Stimulated activated CD4-positive, alpha-beta T cell treated with anti-CD3 and anti-CD28 coated beads, Interleukin-12 subunit alpha, Interleukin-12 subunit beta, amount 100 ng/mL, for 24 hours (primary cell): ENCODE data around the gene PLCB1.

ENCODE experiments used
- DNase-seq, 2 experiments: peaks; one replicate each; pipeline ENCODE4 v3.0.0-alpha.2; 2020; ENCODE audit warnings: low read depth in 2 of 2

Gene PLCB1

DNA sequence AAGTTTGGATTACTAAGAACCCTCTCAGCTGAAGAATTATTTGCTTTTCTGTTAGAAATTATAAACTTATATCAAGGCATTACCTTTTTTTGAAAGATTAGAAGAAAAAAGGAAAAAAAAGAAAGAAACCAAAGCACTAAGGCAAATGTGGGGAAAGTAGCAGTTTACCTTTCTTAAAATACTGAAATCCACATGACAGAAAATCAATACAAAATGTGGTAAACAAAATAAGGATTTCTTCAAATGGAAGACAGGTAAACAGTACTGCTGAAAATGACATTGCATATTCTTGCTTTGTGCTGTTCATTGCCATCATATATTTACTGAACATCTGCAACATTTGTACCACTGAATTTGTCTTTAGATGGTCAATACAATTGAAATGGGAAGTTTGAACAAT, 525.6 kb downstream of the PLCB1 start:
- DNase-seq: no peak

DNA sequence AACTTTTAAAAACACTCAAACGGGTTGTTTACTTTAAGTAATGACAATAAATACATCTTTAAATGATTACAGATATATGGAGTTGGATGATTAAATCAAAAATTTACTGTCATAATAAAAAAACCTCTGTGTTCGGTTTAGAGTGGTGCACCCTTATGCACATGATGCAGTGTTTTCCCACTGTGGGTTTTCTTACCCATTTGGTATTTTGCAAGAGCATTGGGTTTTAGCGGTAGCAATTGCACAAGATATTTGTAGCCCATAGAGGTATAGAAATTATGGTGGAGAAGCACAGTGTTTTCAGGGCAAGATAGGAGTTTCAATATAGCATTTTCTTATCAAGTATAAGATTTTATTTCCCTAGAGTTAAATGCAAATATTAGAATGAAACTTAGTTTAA, 526.0 kb downstream of the PLCB1 start:
- DNase-seq: no peak

DNA sequence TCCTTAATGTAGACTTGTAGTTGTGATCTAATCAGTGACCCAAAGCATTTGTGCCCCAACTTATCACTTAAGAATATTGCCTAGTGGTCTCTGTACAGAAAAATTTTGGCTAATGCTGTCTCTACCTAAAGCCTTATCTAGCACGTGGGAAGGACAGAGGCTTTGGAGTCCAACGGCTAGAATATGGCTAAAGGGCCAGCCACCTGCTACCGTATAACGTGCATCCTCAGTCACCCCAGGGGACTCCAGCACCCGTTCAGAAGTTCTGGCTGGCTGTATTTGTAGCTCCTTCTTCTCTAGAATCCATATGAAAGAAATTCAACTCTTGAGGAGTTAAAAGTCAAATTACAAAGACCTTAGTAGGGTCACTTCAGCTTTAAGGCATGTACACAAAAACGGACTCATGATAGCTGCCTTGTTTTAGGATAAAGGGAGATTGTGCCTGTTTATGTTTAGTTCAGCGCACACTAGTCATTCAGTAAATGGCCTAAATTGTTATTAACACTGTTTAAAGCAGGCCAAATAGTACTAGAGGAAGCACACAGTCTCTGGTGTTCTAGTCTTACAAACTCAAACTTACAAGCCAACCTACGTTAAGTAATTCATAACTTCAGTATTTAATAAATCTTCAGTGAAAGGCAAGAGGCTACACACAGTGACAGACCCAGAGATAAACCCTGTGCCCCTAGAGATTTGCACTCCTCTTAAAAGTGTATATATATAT, 529.3 kb downstream of the PLCB1 start:
- DNase-seq: no peak

DNA sequence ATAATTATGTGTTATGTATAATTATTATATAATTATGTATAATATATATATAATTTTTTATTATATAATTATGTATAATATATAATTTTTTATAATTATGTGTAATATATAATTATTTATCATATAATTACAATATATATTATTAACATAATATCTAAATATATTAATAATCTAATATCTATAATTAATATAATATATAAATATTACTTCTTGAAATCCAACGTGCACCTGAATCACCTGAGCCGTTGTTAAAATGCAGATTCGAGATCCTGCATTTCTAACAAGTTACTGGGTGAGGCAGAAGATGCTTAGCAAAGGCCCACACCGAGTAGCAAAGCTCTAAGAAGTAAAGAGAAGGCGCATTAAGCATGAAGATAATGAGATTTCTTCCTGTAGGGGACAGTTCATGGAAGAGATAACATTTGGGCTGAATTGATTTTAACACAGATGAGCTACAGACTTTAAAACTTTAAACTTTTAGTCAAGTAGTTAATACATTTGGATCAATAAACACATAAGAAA, 530.4 kb downstream of the PLCB1 start:
- DNase-seq: no peak

DNA sequence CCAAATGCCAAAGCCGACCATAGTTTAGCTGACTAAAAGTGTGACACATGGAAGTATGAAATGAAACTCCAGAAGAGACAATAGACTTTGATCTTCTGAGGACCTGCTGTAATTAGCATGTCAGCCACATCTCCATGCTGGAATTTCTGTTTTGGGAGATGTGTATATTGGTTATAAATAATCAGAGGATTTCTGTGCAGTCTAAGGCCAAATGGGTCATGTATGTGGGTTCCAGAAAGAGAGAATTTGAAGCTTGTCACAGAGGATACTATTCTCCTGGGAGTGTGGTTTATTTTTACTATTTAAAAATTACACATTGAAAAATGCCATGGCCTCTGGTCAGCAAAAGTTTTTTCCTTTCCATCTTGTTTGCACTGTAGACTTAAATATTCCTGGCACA, 531.4 kb downstream of the PLCB1 start:
- DNase-seq: no peak

DNA sequence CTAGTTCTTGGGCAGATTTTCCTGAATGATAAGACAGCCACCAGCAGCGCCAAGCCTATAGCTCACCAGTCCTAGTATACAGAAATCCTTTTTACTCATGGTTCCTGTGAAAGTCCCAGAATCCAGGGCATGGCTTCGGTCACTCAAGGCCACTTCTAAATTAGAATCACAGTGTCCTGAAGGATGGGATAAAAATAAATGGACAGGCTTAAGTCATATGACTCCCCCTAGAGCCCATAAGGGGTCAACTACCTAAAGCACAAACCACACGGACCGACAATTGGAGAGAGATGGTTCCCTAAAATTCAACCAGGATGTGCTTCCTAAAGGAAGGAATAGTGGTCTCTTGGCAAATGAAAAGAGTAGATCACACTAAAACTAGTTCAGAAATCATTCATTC, 532.7 kb downstream of the PLCB1 start:
- no peak for DNase-seq

DNA sequence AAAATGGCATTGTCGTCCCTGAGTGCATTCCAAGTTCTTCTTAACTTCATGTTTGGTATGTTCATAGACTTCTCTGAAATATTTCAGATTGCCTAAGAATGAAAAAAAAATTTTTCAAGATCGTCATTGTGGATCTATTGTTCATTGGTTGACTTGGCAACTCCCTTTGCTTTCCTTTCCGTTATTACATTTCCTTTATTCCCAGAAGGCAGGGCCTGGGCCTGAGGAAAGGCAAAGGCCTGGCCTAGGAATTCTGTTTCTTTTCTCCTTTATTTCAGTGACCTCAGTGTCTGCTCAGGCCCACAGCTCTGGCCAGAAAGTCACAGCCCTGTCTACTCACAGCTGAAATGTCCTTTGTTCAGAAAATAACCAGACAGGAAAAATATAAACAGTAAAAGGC, 535.2 kb downstream of the PLCB1 start:
- DNase-seq: no peak

DNA sequence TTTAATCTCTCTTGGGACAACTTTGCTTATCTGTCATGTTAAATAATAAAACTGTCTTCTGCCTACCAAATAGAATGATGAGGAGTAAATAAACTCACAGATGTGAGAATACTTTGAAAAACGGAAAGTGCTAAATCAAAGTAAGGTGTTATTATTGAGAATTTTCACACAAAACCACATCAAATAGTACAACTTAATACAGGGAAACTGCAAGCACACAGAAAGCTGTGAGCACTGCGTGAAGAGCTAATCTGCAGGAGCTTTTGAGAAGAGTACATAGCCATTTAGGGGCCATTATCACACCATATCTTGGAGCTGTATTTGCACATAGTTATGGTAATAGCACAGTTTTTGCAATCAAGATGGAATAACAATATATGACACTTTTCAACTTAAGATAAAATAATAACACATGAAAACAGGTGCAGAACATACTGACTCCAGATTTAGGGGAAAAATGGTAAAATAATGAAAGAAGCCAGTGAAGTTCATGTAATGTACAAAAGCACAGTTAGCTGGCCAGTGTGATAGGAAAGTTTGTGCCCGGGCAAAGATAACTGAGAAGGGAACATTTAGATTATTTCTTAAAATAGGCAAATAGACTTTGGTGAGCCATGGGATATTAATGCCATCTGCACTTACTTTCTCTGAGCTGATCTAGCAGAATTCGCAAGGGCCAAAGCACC, 538.3 kb downstream of the PLCB1 start:
- no peak for DNase-seq

DNA sequence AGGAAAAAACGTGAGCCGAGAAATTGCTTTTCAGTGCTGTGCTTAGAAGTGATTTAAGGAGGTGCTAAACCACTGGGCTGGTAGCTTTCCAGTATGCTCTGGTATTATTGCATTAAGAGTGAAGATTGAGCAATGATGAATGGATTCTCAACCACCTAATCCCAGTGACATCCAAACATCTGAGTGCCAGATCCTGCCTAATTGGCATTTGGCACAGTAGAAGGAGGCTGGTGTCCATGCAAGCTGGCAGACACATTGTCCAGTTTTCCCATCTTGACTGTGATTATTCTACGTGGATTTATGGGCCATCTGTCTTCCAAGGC, 538.8 kb downstream of the PLCB1 start:
- no peak for DNase-seq

DNA sequence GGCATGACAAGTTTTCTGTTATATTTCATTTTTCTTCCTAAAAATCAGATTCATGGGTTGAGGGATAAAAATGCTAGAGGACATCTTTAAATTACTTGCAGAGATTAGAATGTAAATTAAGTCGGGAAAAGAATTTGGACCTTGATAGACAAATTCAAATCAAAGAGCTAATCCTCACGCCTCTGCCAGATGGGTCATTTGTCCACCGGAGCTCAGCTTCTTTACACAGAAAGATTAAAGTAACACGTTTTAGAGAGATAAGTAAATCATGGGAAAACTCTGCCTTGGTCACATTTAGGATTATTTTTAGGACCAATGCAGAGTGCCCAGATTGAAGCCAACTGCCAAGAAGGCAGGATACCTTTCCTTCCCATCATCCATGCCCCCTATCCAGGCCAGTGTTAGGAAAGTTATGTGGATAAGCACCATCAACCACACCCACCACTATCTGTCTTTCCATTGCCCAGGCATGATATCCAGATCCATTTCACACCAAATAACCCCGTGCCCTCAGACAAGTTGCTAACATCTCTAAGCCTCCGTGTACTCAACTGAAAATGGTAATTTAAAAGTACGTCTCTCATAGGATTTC, 539.4 kb downstream of the PLCB1 start:
- no peak for DNase-seq

DNA sequence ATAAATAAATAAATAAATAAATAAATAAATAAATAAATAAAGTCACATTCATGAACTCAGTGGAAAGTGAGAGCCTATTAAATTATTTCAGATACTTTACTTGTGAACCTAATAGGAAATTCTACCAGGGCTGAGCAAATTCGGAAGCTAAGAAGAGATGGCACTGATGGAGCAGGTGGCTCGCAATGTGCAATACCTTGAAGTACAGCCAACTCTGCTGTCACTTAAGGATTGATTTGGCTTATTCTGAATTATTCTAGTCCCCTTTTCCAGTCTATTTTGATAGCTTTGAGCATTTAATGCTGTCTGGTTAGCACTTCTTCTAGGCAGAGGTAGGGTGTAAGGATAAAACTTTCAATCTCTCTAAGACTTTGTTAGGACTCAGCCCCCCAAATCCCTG, 541.0 kb downstream of the PLCB1 start:
- no peak for DNase-seq

DNA sequence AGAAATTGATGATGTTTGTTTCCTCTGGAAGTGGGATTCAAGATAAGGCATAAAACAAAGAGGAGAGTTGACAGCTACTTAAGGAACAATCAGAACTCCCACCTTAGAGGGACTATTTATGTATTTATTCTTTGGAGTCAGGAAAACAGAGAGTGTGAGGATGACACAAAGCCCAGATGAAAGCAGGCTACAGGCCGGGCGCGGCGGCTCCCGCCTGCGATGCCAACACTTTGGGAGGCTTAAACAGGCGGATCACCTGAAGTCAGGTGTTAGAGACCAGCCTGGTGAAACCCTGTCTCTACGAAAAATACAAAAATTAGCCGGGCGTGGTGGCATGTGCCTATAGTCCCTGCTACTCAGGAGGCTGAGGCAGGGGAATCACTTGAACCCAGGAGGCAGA, 543.8 kb downstream of the PLCB1 start:
- DNase-seq: no peak

DNA sequence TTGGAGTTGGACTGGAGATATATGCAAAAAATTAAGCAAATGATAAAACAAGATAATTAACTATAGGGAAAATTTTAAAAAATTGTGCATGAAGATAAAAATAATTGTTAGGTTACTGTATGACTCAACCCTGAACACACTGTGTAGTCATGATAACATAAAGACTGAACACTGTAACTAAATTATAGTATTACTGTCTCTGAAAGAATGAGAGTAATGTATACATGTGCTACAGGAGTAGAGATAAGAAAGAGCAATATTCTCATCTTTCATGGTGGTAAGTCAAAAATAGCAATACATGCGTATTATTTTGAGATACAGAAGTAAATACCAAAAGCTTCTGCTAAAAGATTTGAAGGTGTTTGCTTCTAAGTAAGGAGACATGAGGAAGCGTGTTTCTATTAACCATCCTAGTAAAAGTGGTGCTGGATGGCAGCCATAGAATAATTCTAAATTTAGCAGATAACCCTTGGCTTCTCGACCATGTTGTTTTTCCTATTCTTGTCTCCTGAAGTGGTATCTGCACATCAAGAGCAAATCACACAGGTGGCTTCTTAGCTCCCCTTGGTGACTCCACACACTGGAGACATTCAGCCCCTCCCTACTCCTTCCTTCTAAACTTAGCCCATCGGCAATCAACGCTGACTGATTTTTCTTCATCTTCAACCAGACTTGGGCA, 546.2 kb downstream of the PLCB1 start:
- DNase-seq: no peak

DNA sequence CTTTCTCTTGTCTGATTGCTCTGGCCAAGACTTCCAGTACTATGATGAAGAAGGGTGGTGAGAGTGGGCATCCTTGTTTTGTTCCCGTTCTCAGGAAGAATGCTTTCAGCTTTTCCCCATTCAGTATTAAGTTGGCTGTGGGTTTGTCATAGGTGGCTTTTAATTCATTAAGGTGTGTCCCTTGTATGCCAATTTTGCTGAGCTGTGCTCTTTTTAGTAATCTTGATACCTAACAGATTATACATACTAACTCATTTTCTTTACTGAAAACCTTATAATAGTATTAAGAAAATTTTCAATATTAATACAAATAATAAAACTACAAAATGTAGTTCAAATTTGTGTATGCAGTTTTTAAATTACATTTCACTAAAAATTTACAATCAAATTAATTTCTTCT, 557.3 kb downstream of the PLCB1 start:
- no peak for DNase-seq

DNA sequence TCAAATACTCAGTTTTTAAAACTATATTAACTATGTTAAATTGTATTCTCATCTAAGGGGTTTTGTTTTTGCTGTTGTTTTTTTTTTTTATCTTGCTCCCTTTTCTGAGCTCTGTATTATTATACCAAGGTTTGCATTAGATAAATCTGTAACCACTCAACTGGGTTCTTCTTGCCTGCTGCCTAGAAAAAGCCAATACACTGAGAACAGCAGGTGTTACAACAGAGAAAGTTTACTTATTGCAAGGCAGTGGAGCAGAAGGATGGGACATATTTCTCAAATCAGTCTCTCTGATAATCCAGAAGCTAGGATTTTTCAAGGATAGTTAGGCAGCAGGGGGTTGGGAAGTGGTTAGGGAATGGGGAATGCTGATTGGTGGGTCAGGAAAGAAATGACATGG, 558.0 kb downstream of the PLCB1 start:
- DNase-seq: no peak

DNA sequence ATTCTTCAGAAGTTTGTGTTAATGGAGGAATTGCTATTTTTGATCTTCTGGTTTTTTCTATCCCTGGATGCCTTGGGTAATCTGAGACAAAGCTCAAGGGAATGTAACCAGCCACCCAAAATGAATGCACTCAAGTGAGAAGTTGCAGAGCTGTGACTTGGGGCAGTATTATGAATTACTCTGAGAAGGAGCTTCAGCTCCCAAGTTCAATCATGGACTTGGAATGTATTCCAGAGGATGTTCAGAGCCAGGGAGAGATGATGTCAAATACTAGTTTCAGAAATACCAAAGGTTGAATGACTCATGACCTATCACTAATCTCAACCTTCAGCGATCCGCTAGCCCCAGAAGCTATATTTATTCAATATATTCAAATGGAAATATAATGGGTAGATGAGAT, 561.6 kb downstream of the PLCB1 start:
- no peak for DNase-seq

DNA sequence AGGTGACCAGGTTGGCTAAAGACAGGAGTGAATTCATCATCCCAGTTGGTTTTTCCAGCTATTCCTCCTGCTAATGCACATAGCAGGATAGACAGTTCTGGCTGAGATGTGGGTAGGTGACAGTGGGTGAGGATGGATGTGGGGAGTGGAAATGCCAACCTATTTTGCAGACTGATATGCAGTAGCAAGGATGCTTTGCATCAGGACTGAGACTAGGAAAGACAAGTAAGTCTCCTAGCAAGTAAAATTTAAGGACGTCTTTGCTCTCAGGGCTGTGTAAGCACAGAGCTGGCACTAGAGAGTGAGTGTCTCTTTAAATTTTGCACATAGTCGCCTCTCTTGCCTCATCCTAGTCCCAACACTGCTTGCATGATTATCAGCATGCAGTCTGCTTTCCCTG, 568.7 kb downstream of the PLCB1 start:
- DNase-seq: no peak

DNA sequence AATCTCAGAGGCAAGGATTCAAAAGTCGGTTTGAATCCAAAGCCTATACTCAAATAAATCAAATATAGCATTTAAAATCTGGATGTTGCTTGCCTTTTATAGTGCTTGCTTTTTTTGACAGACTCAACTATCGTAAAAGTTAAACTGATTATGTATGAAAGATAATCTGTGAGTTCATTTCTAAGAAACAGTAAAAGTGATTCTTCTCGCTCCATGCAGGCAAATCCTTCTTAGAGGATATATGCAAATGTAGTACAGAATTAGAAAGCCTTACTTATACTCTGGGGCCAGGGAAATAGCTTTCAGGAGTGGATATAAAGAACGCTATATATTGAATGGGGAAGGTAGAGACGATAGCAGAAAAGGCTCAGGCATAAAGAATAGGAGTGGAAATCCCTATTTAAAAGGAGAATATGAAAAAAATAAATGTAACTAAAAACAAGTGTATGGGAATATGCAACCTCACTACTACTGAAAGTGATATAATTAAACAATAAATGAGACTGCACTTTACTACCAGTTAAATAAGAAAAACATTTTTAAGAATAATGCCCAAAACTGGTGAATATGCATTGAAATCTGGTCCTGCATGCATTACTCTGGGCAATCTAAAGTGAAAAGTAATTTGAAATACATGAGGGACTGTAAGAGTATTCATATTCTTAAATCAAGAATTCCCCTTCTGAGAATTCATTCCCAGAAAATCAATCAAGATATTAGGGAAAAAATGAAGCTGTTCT, 575.1 kb downstream of the PLCB1 start:
- DNase-seq: no peak

DNA sequence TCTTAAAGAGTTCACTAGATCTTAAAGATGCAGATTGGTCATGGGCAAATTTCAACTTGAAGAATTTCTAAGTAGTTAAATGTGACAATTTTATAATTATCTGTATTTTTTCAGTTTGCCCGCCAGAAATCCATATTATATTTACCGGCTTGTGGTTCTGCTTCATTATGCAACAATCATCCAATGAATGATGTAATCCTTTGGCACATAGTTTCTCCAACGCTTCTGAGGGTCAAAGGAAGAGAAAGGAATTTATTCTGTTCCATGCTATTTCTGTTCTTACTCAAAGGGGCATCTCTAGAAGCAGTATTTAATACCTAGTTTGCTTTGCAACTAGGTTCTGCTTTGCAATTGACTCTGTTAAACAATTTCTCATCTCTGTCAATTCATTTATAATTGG, 577.6 kb downstream of the PLCB1 start:
- DNase-seq: no peak

DNA sequence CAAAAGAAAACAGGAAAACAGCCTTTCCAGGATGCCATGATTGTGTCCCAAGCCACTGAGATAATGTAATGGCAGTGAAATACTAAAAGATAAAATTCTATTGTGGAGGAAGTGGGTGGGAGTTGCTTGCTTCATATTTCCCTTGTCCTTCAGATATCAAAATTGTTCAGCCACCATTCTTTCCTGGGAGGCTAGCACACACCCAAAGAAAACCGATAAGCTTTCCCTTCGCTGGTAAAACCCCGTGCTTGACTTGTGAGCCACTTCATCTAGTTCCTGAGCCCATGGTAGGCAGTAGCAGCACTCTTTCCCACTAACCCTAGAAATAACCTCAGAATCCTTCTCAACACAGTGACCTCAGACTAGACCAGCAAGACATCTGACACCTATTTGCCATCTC, 579.4 kb downstream of the PLCB1 start:
- no peak for DNase-seq

DNA sequence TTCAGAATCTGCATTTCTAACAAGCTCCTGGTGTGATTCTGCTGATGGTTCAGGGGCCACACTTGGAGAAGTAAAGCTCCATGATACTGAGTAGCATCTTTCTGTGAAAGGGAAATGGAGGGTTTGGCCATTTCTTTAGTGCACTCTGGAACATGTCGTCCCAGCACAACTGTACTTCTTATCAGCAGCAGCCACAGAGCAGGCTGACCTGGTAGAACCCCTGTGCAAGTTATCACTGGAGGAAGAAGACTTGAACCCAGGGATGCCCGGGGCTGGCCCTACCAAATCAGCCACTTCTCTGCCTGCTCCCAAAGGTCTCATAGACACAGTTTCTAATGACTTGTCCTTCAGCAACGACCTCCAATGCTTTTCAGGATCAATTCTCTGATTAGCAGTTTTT, 582.1 kb downstream of the PLCB1 start:
- DNase-seq: no peak

DNA sequence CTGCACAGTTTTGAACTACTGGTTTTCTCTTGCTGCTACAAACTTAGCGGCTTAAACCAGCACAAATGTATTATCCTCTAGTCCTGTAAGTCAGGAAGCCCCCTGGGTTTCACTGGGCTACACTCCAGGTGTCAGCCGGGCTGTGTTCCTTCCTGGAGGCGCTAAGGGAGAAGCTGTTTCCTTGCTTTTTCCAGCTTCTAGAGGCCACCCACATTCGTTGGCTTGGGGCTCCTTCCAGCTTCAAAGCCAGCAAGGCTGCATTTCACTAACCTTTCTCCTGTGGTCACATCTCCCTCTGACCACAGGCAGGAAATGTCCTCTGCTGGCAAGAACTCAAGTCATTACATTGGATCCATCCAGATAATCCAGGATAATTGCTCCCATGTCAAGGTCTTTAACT, 586.2 kb downstream of the PLCB1 start:
- no peak for DNase-seq
